Measurements from ENCODE around the gene PLXNA4.

GRCh38 chr7:132097550-132098134 lies 478.6 kb downstream of the PLXNA4 start:
- no peak for TF ChIP-seq REST (IDR thresholded peaks at IDR 0.05; ENCODE audit: insufficient replicate concordance, low read depth)
- TF ChIP-seq GABPA (IDR thresholded peaks at IDR 0.05; ENCODE audit: low read depth): no peak
